GM18508 (cell line): ENCODE data around the gene BRD1.
"Not testable (repeated sequence)": the region's sequence is repeated elsewhere in the genome, so short reads cannot be mapped to it uniquely, and the experiment has no call there.

Experiments used
- ATAC-seq: cut with Tn5 transposase; IDR thresholded peaks from one replicate; pipeline ENCODE4 v1.9.1; 2021; ENCODE audit warnings: moderate number of reproducible peaks; ENCODE audit not compliant: insufficient read depth, unreplicated experiment

Gene BRD1

GRCh38 chr22:49827271-49827852, 311 bp downstream of the BRD1 start:
- ATAC-seq, result no peak

- no peak for ATAC-seq
These were observed 936 bp downstream of the BRD1 start for GRCh38 chr22:49826603-49827270.

- no peak for ATAC-seq
These were observed 1.6 kb downstream of the BRD1 start for GRCh38 chr22:49825944-49826602.

GRCh38 chr22:49825436-49825835, 2.2 kb downstream of the BRD1 start:
- no peak for ATAC-seq

GRCh38 chr22:49824936-49825335, 2.7 kb downstream of the BRD1 start:
- ATAC-seq, result no peak

GRCh38 chr22:49824185-49824925, 3.3 kb downstream of the BRD1 start:
- no peak for ATAC-seq

- no peak for ATAC-seq
These were observed 4.2 kb downstream of the BRD1 start for GRCh38 chr22:49823289-49824045.

- ATAC-seq, result not testable (repeated sequence)
These were observed 5.9 kb downstream of the BRD1 start for GRCh38 chr22:49821741-49822140.

- no peak for ATAC-seq
These were observed 6.7 kb downstream of the BRD1 start for GRCh38 chr22:49820984-49821383.

GRCh38 chr22:49817359-49817758, 10.3 kb downstream of the BRD1 start:
- no peak for ATAC-seq

- ATAC-seq, result no peak
These were observed 12.0 kb downstream of the BRD1 start for GRCh38 chr22:49815641-49816091.

- no peak for ATAC-seq
These were observed 12.8 kb downstream of the BRD1 start for GRCh38 chr22:49814856-49815255.

- no peak for ATAC-seq
These were observed 13.4 kb downstream of the BRD1 start for GRCh38 chr22:49814164-49814686.

GRCh38 chr22:49812838-49813237, 14.8 kb downstream of the BRD1 start:
- no peak for ATAC-seq

GRCh38 chr22:49811020-49811791, 16.5 kb downstream of the BRD1 start:
- ATAC-seq, result no peak

GRCh38 chr22:49810363-49811019, 17.2 kb downstream of the BRD1 start:
- ATAC-seq, result no peak

GRCh38 chr22:49807780-49808708, 19.6 kb downstream of the BRD1 start:
- no peak for ATAC-seq

GRCh38 chr22:49807129-49807528, 20.5 kb downstream of the BRD1 start:
- no peak for ATAC-seq
